CD4-positive, alpha-beta memory T cell (primary cell): ENCODE results near the gene IL1RAP. TPM values are rescaled to one million over a fixed set of nuclear protein-coding genes. Genes with fewer than 3 reads are reported as not detected.

Experiments
- polyA plus RNA-seq, 2 donors: library from polyadenylated mRNA; unstranded; fragments of 300-500 nt; fragmentation: Illumina TruSeq; gene quantifications; one replicate each; pipeline ENCODE4 v1.2.3, GENCODE V29; 2021
- total RNA-seq, 2 experiments: library from RNA; stranded (reverse); gene quantifications; one replicate each; pipeline ENCODE4 v1.2.3, GENCODE V29; 2021

The IL1RAP gene
- total and polyA plus RNA-seq, 4 experiments from 2014 or later: 4.1 to 14.6 (median 8.2) TPM

Other genes starting within 250 kb of the IL1RAP start
- not detected for gene CLDN1, start 191.6 kb upstream of the IL1RAP start, total RNA-seq
- gene CLDN1, start 191.6 kb upstream of the IL1RAP start, polyA plus RNA-seq: not detected
- not detected for gene CLDN16, start 125.9 kb upstream of the IL1RAP start, total RNA-seq
- gene CLDN16, start 125.9 kb upstream of the IL1RAP start, polyA plus RNA-seq: not detected
- gene TMEM207, start 64.2 kb upstream of the IL1RAP start, total RNA-seq: not detected
- not detected for gene TMEM207, start 64.2 kb upstream of the IL1RAP start, polyA plus RNA-seq